ENCODE measurements around the gene CHST7.

Gene CHST7

GRCh38 chrX:46610070-46610658 lies 36.6 kb downstream of the CHST7 start:
- no peak for DNase-seq

GRCh38 chrX:46611658-46612362 lies 38.2 kb downstream of the CHST7 start:
- no peak for DNase-seq

GRCh38 chrX:46617906-46618305 lies 44.3 kb downstream of the CHST7 start:
- DNase-seq: no peak

GRCh38 chrX:46618947-46619346 lies 45.4 kb downstream of the CHST7 start:
- no peak for DNase-seq

- no peak for DNase-seq
Observed at GRCh38 chrX:46620505-46620904, 46.9 kb downstream of the CHST7 start.

GRCh38 chrX:46621572-46621971 lies 48.0 kb downstream of the CHST7 start:
- DNase-seq: no peak

GRCh38 chrX:46624090-46624786 lies 50.7 kb downstream of the CHST7 start:
- no peak for DNase-seq

GRCh38 chrX:46626566-46626965 lies 53.0 kb downstream of the CHST7 start:
- no peak for DNase-seq

GRCh38 chrX:46627062-46627461 lies 53.5 kb downstream of the CHST7 start:
- no peak for DNase-seq

- no peak for DNase-seq
Observed at GRCh38 chrX:46627711-46628419, 54.3 kb downstream of the CHST7 start.

GRCh38 chrX:46628460-46629371 lies 55.2 kb downstream of the CHST7 start:
- no peak for DNase-seq

- no peak for DNase-seq
Observed at GRCh38 chrX:46630141-46630540, 56.6 kb downstream of the CHST7 start.

- DNase-seq: no peak
Observed at GRCh38 chrX:46634577-46634976, 61.0 kb downstream of the CHST7 start.

GRCh38 chrX:46635186-46635585 lies 61.6 kb downstream of the CHST7 start:
- no peak for DNase-seq

- no peak for DNase-seq
Observed at GRCh38 chrX:46636223-46636622, 62.7 kb downstream of the CHST7 start.

GRCh38 chrX:46637938-46638337 lies 64.4 kb downstream of the CHST7 start:
- no peak for DNase-seq

- no peak for DNase-seq
Observed at GRCh38 chrX:46642145-46642544, 68.6 kb downstream of the CHST7 start.

GRCh38 chrX:46643636-46644035 lies 70.1 kb downstream of the CHST7 start:
- no peak for DNase-seq

GRCh38 chrX:46645614-46646013 lies 72.0 kb downstream of the CHST7 start:
- no peak for DNase-seq

GRCh38 chrX:46647251-46647650 lies 73.7 kb downstream of the CHST7 start:
- DNase-seq: peak; percentile 73

All from islet precursor cell (in vitro differentiated cells).